HCT116 (cell line): Measurements from ENCODE around the gene LRRC14B. TPM values are rescaled to one million over a fixed set of nuclear protein-coding genes. Genes with fewer than 3 reads are reported as not detected.

ENCODE experiments used
- ATAC-seq: fragments of 200-7000 bp; cut with Tn5 transposase; 2 replicates; pipeline ENCODE4 v1.9.1; 2020; ENCODE audit warnings: mild to moderate bottlenecking, moderate library complexity
- BruUV-seq: library from RNA; stranded (reverse); fragments of 400-500 nt; replicated peaks from 2 replicates; lab custom pipeline; 2021; lab: Mats Ljungman, UMichigan
- CTCF ChIA-PET: fragments of 300-600 bp; sonication (Branson Sonifier 250); formaldehyde crosslinking; loops from one replicate; lab custom pipeline; 2021; ENCODE audit warnings: antibody characterized with exemption; lab: Charles Lee
- POLR2A ChIA-PET: fragments of 300-600, 350-600 bp; sonication (Branson Sonifier 250); formaldehyde crosslinking; loops from one replicate; lab custom pipeline; 2021; ENCODE audit warnings: antibody characterized with exemption; lab: Charles Lee
- RAD21 ChIA-PET, 2 experiments: fragments of 300-600 bp; sonication (Branson Sonifier 250); formaldehyde crosslinking; loops; one replicate each; lab custom pipeline; 2023; ENCODE audit warnings: low total read pairs in 2 of 2; ENCODE audit not compliant: uncharacterized antibody in 2 of 2, unreplicated experiment in 2 of 2, low non-redundant PET in 1 of 2; lab: Charles Lee
- DNase-seq: peaks from one replicate; pipeline ENCODE4 v3.0.0-alpha.2; 2010; ENCODE audit warnings: low read depth, low spot score
- H2AFZ ChIP-seq: fragments of 200-600 bp; shearing (Covaris generic), sonication (generic); 2 replicates; pipeline ENCODE4 v1.6.1; 2017; ENCODE audit warnings: low read depth, mixed run types, mixed read lengths, antibody characterized with exemption, low read length; ENCODE audit not compliant: poor library complexity, severe bottlenecking
- H3K27ac ChIP-seq: 2 replicates; pipeline ENCODE4 v1.5.1; 2012; ENCODE audit warnings: low read depth, low read length
- H3K27me3 ChIP-seq: fragments of 200-600 bp; sonication (generic); 2 replicates; pipeline ENCODE4 v1.6.1; 2016; ENCODE audit warnings: mixed run types, low read length, mixed read lengths; ENCODE audit not compliant: insufficient read depth
- H3K36me3 ChIP-seq, 2 experiments: fragments of 200-500 bp in 1 of 2; fragments of 200-600 bp in 1 of 2; sonication (Bioruptor generic) in 1 of 2; sonication (generic) in 1 of 2; 2 replicates each; pipeline versions ENCODE4 v1.5.1 to v1.6.1; 2014 to 2016; ENCODE audit warnings: low read length in 2 of 2, inconsistent platforms in 1 of 2, mixed read lengths in 1 of 2, mixed run types in 1 of 2; ENCODE audit not compliant: insufficient read depth in 2 of 2, control insufficient read depth in 1 of 2
- H3K4me1 ChIP-seq, 2 experiments: fragments of 200-600 bp in 1 of 2; sonication (generic) in 1 of 2; 2 replicates each; pipeline versions ENCODE4 v1.5.1 to v1.6.1; 2012 to 2017; ENCODE audit warnings: low read length in 2 of 2, inconsistent platforms in 1 of 2, mild to moderate bottlenecking in 1 of 2, mixed read lengths in 1 of 2, mixed run types in 1 of 2, moderate library complexity in 1 of 2; ENCODE audit not compliant: insufficient read depth in 2 of 2, control insufficient read depth in 1 of 2
- H3K4me2 ChIP-seq: fragments of 200-600 bp; sonication (generic); 2 replicates; pipeline ENCODE4 v1.6.1; 2017; ENCODE audit warnings: mixed run types, low read length, mixed read lengths
- H3K4me3 ChIP-seq, 2 experiments: fragments of 200-600 bp in 1 of 2; sonication (generic) in 1 of 2; replicated peaks in 1 of 2; 2 replicates each; pipeline ENCODE4 v1.5.1; 2011 to 2016; ENCODE audit warnings: low read length in 2 of 2, control low read depth in 1 of 2, low read depth in 1 of 2, mild to moderate bottlenecking in 1 of 2, mixed read lengths in 1 of 2, mixed run types in 1 of 2
- H3K79me2 ChIP-seq: fragments of 200-600 bp; sonication (generic); 2 replicates; pipeline ENCODE4 v1.6.1; 2017; ENCODE audit warnings: mild to moderate bottlenecking, mixed run types, low read length, moderate library complexity, mixed read lengths; ENCODE audit not compliant: insufficient read depth
- H3K9ac ChIP-seq: fragments of 200-600 bp; sonication (generic); 2 replicates; pipeline ENCODE4 v1.6.1; 2016; ENCODE audit warnings: low read length, mixed read lengths
- H3K9me2 ChIP-seq: fragments of 200-600 bp; sonication (generic), shearing (Covaris generic); 2 replicates; pipeline ENCODE4 v1.6.1; 2017; ENCODE audit warnings: mixed run types, mild to moderate bottlenecking, moderate library complexity; ENCODE audit not compliant: insufficient read depth
- H3K9me3 ChIP-seq, 2 experiments: fragments of 200-500 bp in 1 of 2; fragments of 200-600 bp in 1 of 2; sonication (Bioruptor generic) in 1 of 2; sonication (generic) in 1 of 2; 2 replicates each; pipeline ENCODE4 v1.6.1; 2014 to 2017; ENCODE audit warnings: low read length in 2 of 2, mixed read lengths in 2 of 2, inconsistent platforms in 1 of 2, low read depth in 1 of 2, mild to moderate bottlenecking in 1 of 2, mixed run types in 1 of 2, moderate library complexity in 1 of 2; ENCODE audit not compliant: control insufficient read depth in 1 of 2, insufficient read depth in 1 of 2
- H4K20me1 ChIP-seq: fragments of 200-600 bp; sonication (generic), shearing (Covaris generic); 2 replicates; pipeline ENCODE4 v1.6.1; 2017; ENCODE audit warnings: mixed run types, mild to moderate bottlenecking, moderate library complexity; ENCODE audit not compliant: insufficient read depth
- ATF3 ChIP-seq: IDR thresholded peaks from 2 replicates; pipeline ENCODE4 v1.6.1; 2012
- CEBPB ChIP-seq: IDR thresholded peaks from 2 replicates; pipeline ENCODE4 v1.6.1; 2012; ENCODE audit warnings: low read depth
- JUND ChIP-seq: IDR thresholded peaks from 2 replicates; pipeline ENCODE4 v1.6.1; 2012
- POLR2AphosphoS5 ChIP-seq: IDR thresholded peaks from 2 replicates; pipeline ENCODE4 v1.6.1; 2011; ENCODE audit warnings: mild to moderate bottlenecking, low read depth, low read length, moderate library complexity
- RAD21 ChIP-seq: IDR thresholded peaks from 2 replicates; pipeline ENCODE4 v1.6.1; 2012; ENCODE audit warnings: low read depth, mild to moderate bottlenecking
- SIN3A ChIP-seq: IDR thresholded peaks from 2 replicates; pipeline ENCODE4 v1.6.1; 2012; ENCODE audit warnings: low read depth
- ZFX ChIP-seq: fragments of 450-650 bp; IDR thresholded peaks from 2 replicates; pipeline ENCODE4 v1.6.1; 2017
- intact Hi-C: fragments of 100-400 bp; cut with micrococcal nuclease; formaldehyde crosslinking; loops from 2 replicates; pipeline ENCODE4 v1.10.0; 2022
- total RNA-seq: library from RNA; stranded (reverse); gene quantifications from one replicate; pipeline ENCODE4 v1.2.1, GENCODE V29; 2021; ENCODE audit not compliant: unreplicated experiment

The LRRC14B gene
- total RNA-seq, 1 experiment from 2014 or later = not detected

GRCh38 chr5:198516-199196 is 7.4 kb downstream of the LRRC14B start:
- intact Hi-C loops = no loop called here

GRCh38 chr5:199197-199949 is 8.1 kb downstream of the LRRC14B start:
- H3K9me2 ChIP-seq = no peaks in the 10 kb centered on the region
- no peaks in the 10 kb centered on the region for H4K20me1 ChIP-seq
- no TSS peak for BruUV-seq
- DNase-seq (no peak), ATAC-seq (no peak)
- H3K4me1 ChIP-seq = no peaks in the 10 kb centered on the region
- no peak overlapping the region for H3K9ac ChIP-seq
- H3K4me2 ChIP-seq = no peak overlapping the region
- H2AFZ ChIP-seq = no peak overlapping the region
- no peaks in the 10 kb centered on the region for H3K27me3 ChIP-seq
- POLR2A ChIA-PET = no interaction called here
- no peak overlapping the region for H3K4me3 ChIP-seq
- intact Hi-C loops = no loop called here
- no peak overlapping the region for H3K27ac ChIP-seq
- CTCF ChIA-PET = no interaction called here
- H3K79me2 ChIP-seq = no peaks in the 10 kb centered on the region
- no peaks in the 10 kb centered on the region for H3K9me3 ChIP-seq
- RAD21 ChIA-PET = no interaction called here
- TF ChIP-seq POLR2AphosphoS5 (no peak), SIN3A (no peak)
- no peaks in the 10 kb centered on the region; a peak in 2 of 4 replicates for H3K36me3 ChIP-seq

More at GRCh38 chr5:198516-199196, 7.4 kb downstream of the LRRC14B start:
- no peaks in the 10 kb centered on the region for H3K4me1 ChIP-seq
- no peak overlapping the region for H3K27ac ChIP-seq
- H4K20me1 ChIP-seq = no peaks in the 10 kb centered on the region
- H3K9me2 ChIP-seq = no peaks in the 10 kb centered on the region
- BruUV-seq = no TSS peak
- RAD21 ChIA-PET = no interaction called here
- H3K4me3 ChIP-seq = no peak overlapping the region
- no peaks in the 10 kb centered on the region for H3K27me3 ChIP-seq
- no peaks in the 10 kb centered on the region for H3K79me2 ChIP-seq
- no peaks in the 10 kb centered on the region for H3K9me3 ChIP-seq
- POLR2A ChIA-PET = no interaction called here
- H3K9ac ChIP-seq = no peak overlapping the region
- ATAC-seq (no peak), DNase-seq (no peak)
- CTCF ChIA-PET = no interaction called here
- no peak overlapping the region for H2AFZ ChIP-seq
- TF ChIP-seq CEBPB (no peak), JUND (no peak), RAD21 (no peak), ATF3 (no peak), ZFX (no peak)
- no peaks in the 10 kb centered on the region for H3K36me3 ChIP-seq
- no peak overlapping the region for H3K4me2 ChIP-seq
